Neural progenitor cell (in vitro differentiated cells): ENCODE results near the gene ST6GALNAC1. TPM values are rescaled to one million over a fixed set of nuclear protein-coding genes. Genes with fewer than 3 reads are reported as not detected.

Experiments
- DNase-seq: peaks from one replicate; pipeline ENCODE4 v3.0.0-alpha.2; 2016; ENCODE audit warnings: low spot score
- H2AFZ ChIP-seq: fragments of 200-600 bp; sonication (generic); replicated peaks from 2 replicates; pipeline ENCODE4 v1.6.1; 2016; ENCODE audit warnings: antibody characterized with exemption
- H3F3A ChIP-seq: fragments of 200-600 bp; sonication (generic); 2 replicates; pipeline ENCODE4 v1.6.1; 2016; ENCODE audit warnings: antibody characterized with exemption, low read depth
- H3K27ac ChIP-seq: fragments of 200-600 bp; sonication (generic); 2 replicates; pipeline ENCODE4 v1.5.1; 2016; ENCODE audit warnings: mild to moderate bottlenecking
- H3K27me3 ChIP-seq: fragments of 200-600 bp; sonication (generic); 2 replicates; pipeline ENCODE4 v1.6.1; 2016; ENCODE audit warnings: mild to moderate bottlenecking, moderate library complexity
- H3K36me3 ChIP-seq: fragments of 200-600 bp; sonication (generic); 2 replicates; pipeline ENCODE4 v1.5.1; 2016
- H3K4me1 ChIP-seq: fragments of 200-600 bp; sonication (generic); 2 replicates; pipeline ENCODE4 v1.6.1; 2016; ENCODE audit warnings: mixed run types
- H3K4me2 ChIP-seq: fragments of 200-600 bp; sonication (generic); 2 replicates; pipeline ENCODE4 v1.6.1; 2016
- H3K4me3 ChIP-seq: fragments of 200-600 bp; sonication (generic); 2 replicates; pipeline ENCODE4 v1.5.1; 2016
- H3K79me2 ChIP-seq: fragments of 200-600 bp; sonication (generic); 2 replicates; pipeline ENCODE4 v1.6.1; 2016; ENCODE audit warnings: low read depth
- H3K9ac ChIP-seq: fragments of 200-600 bp; sonication (generic); 2 replicates; pipeline ENCODE4 v1.6.1; 2016
- H3K9me3 ChIP-seq: fragments of 200-600 bp; sonication (generic); 2 replicates; pipeline ENCODE4 v1.5.1; 2016; ENCODE audit warnings: low read depth
- H4K20me1 ChIP-seq: fragments of 200-600 bp; sonication (generic); 2 replicates; pipeline ENCODE4 v1.6.1; 2016; ENCODE audit warnings: low read depth
- H3K27ac Mint-ChIP-seq: 3 replicates; pipeline ENCODE4 v1.8.0; 2021; ENCODE audit warnings: mixed read lengths
- H3K27me3 Mint-ChIP-seq: 2 replicates; pipeline ENCODE4 v1.8.0; 2022; ENCODE audit warnings: low read depth, mild to moderate bottlenecking, inconsistent platforms, moderate library complexity, mixed read lengths; ENCODE audit not compliant: insufficient read depth
- H3K36me3 Mint-ChIP-seq: 3 replicates; pipeline ENCODE4 v1.8.0; 2021; ENCODE audit warnings: mixed read lengths
- H3K4me1 Mint-ChIP-seq: 3 replicates; pipeline ENCODE4 v1.8.0; 2021; ENCODE audit warnings: mixed read lengths
- H3K4me3 Mint-ChIP-seq: 3 replicates; pipeline ENCODE4 v1.8.0; 2021; ENCODE audit warnings: mild to moderate bottlenecking, moderate library complexity, mixed read lengths
- H3K9me3 Mint-ChIP-seq: 3 replicates; pipeline ENCODE4 v1.8.0; 2020; ENCODE audit warnings: mixed read lengths
- CTCF ChIP-seq: fragments of 200-600 bp; sonication (generic); IDR thresholded peaks from 2 replicates; pipeline ENCODE4 v1.5.1; 2017; ENCODE audit warnings: antibody characterized with exemption, mild to moderate bottlenecking
- EZH2 ChIP-seq: fragments of 200-600 bp; sonication (generic); IDR thresholded peaks from 2 replicates; pipeline ENCODE4 v1.6.1; 2017; ENCODE audit warnings: antibody characterized with exemption, mild to moderate bottlenecking, moderate library complexity
- EZH2phosphoT487 ChIP-seq: fragments of 200-600 bp; sonication (generic); IDR thresholded peaks from 2 replicates; pipeline ENCODE4 v1.6.1; 2017; ENCODE audit warnings: antibody characterized with exemption
- total RNA-seq: library from RNA; depleted of rRNA; stranded (reverse); fragments of >200 nt; gene quantifications from 2 replicates; pipeline ENCODE4 v1.2.3, GENCODE V29; 2015; ENCODE audit warnings: low replicate concordance

Gene ST6GALNAC1
- total RNA-seq, 1 donor from 2014 or later = not detected

- Histone ChIP-seq H4K20me1 (no peaks in the 10 kb centered on the region), H3K4me2 (no peak overlapping the region), H3K9ac (no peak overlapping the region), H3F3A (no peaks in the 10 kb centered on the region), H3K27me3 (no peaks in the 10 kb centered on the region), H3K4me3 (no peak overlapping the region), H3K36me3 (no peaks in the 10 kb centered on the region), H3K4me1 (no peaks in the 10 kb centered on the region), H2AFZ (peak overlapping the region; percentile 8), H3K9me3 (no peaks in the 10 kb centered on the region), H3K27ac (no peak overlapping the region), H3K79me2 (no peaks in the 10 kb centered on the region)
- peak overlapping the region; percentile 46 for H3K27ac Mint-ChIP-seq
- H3K4me1 Mint-ChIP-seq = peaks cover 13% of the 10 kb centered on the region
- no peaks in the 10 kb centered on the region for H3K36me3 Mint-ChIP-seq
- no peaks in the 10 kb centered on the region for H3K9me3 Mint-ChIP-seq
- TF ChIP-seq CTCF (no peak), EZH2 (no peak), EZH2phosphoT487 (no peak)
- DNase-seq = no peak
- H3K27me3 Mint-ChIP-seq = peaks cover 10% of the 10 kb centered on the region
- H3K4me3 Mint-ChIP-seq = no peak overlapping the region
Observed at GRCh38 chr17:76659928-76660655, 16.5 kb upstream of the ST6GALNAC1 start.

GRCh38 chr17:76658242-76658662, 14.7 kb upstream of the ST6GALNAC1 start:
- Mint-ChIP-seq H3K4me3 (no peak overlapping the region), H3K9me3 (no peaks in the 10 kb centered on the region), H3K27me3 (peaks cover 6% of the 10 kb centered on the region), H3K27ac (no peak overlapping the region), H3K4me1 (peaks cover 13% of the 10 kb centered on the region), H3K36me3 (no peaks in the 10 kb centered on the region)
- no peak overlapping the region for H2AFZ ChIP-seq
- H3K79me2 ChIP-seq = no peaks in the 10 kb centered on the region
- no peak overlapping the region for H3K4me2 ChIP-seq
- no peaks in the 10 kb centered on the region for H3K36me3 ChIP-seq
- H3K27me3 ChIP-seq = no peaks in the 10 kb centered on the region
- H3K9me3 ChIP-seq = no peaks in the 10 kb centered on the region
- no peaks in the 10 kb centered on the region for H3K4me1 ChIP-seq
- no peaks in the 10 kb centered on the region for H4K20me1 ChIP-seq
- H3F3A ChIP-seq = no peaks in the 10 kb centered on the region
- TF ChIP-seq EZH2phosphoT487 (no peak), CTCF (no peak)
- no peak overlapping the region for H3K4me3 ChIP-seq
- no peak overlapping the region for H3K27ac ChIP-seq
- no peak for DNase-seq
- H3K9ac ChIP-seq = no peak overlapping the region

GRCh38 chr17:76657505-76658241, 14.1 kb upstream of the ST6GALNAC1 start:
- Histone ChIP-seq H3K9ac (no peak overlapping the region), H3K27ac (no peak overlapping the region), H3K27me3 (no peaks in the 10 kb centered on the region), H4K20me1 (no peaks in the 10 kb centered on the region), H3K4me3 (no peak overlapping the region), H3K9me3 (no peaks in the 10 kb centered on the region), H3K36me3 (no peaks in the 10 kb centered on the region), H3F3A (no peaks in the 10 kb centered on the region), H3K4me1 (no peaks in the 10 kb centered on the region), H3K4me2 (no peak overlapping the region), H3K79me2 (no peaks in the 10 kb centered on the region), H2AFZ (no peak overlapping the region)
- DNase-seq = no peak
- no peak overlapping the region for H3K27ac Mint-ChIP-seq
- peaks cover 6% of the 10 kb centered on the region for H3K27me3 Mint-ChIP-seq
- H3K4me1 Mint-ChIP-seq = peaks cover 13% of the 10 kb centered on the region
- TF ChIP-seq EZH2 = no peak
- TF ChIP-seq EZH2phosphoT487 = no peak
- no peak for TF ChIP-seq CTCF
- H3K4me3 Mint-ChIP-seq = no peak overlapping the region
- H3K9me3 Mint-ChIP-seq = peaks cover under 1% of the 10 kb centered on the region
- no peaks in the 10 kb centered on the region for H3K36me3 Mint-ChIP-seq
